Measurements from ENCODE around the gene PPP2R2D. TPM values are rescaled to one million over a fixed set of nuclear protein-coding genes. Genes with fewer than 3 reads are reported as not detected.

Gene PPP2R2D
- total RNA-seq = 10 to 100 TPM; 35.5 to 37.5 TPM
- polyA plus RNA-seq (2013, experiment 1 of 2) = 36.0 TPM
- 35.4 TPM for polyA plus RNA-seq (2013, experiment 2 of 2)
- long read RNA-seq, experiment 1, full-length matches to known transcripts = 5 of 27 reads
- long read RNA-seq, experiment 1, partial matches to known transcripts = 5 of 27 reads
- long read RNA-seq, experiment 1, other reads (novel, unspliced or antisense) = 17 of 27 reads
- long read RNA-seq, experiment 2, full-length matches to known transcripts = 59 of 108 reads
- long read RNA-seq, experiment 2, partial matches to known transcripts = 4 of 108 reads
- long read RNA-seq, experiment 2, other reads (novel, unspliced or antisense) = 45 of 108 reads
- long read RNA-seq, experiment 3, full-length matches to known transcripts = 2 of 15 reads
- long read RNA-seq, experiment 3, partial matches to known transcripts = 5 of 15 reads
- long read RNA-seq, experiment 3, other reads (novel, unspliced or antisense) = 8 of 15 reads
- long read RNA-seq, experiment 4, partial matches to known transcripts = 5 of 6 reads
- long read RNA-seq, experiment 4, other reads (novel, unspliced or antisense) = 1 of 6 reads

DNA sequence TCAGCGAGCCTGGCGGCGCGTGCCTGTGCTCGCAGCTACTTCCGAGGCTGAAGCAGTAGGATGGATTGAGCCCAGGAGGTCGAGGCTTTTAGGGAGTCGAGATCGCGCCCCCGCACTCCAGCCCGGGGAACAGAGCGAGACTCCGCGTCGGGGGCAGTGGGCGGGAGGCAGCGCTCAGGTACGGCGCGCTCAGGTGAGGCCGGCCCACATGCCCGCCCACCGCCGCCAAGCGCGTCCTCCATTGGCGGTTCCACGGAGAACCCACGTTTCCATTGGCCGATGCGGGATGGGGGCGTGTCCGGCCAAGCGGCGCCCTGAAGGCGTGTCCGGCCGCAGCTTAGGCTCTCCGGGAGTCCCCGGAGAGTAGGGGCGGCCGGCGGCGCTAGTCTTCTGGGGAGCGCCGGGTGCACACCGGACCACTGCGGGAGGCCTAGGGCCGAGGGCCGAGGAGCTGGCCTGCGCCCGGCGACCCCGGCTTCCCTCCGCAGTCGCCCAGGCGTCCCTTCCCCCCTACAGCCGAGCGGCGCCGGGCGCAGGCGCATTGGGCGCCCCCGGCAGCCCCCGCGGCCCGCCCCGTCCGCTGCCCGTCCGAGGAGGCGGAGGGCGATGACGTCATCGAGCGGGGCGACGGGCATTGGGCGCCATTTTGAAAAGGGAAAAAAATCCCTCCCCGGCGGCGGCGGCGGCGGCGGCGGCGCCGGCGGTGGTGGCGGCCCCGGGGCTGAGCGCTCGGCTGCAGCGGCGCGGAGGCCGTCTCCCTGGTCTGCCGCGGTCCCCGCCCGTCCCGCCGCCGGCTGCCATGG lies at the start of gene PPP2R2D:
Gene PPP2R2D (plus strand): TSS at position 659 of the 803 bp plus-strand sequence. CDS start 141 bp downstream, at position 800.
- TF ChIP-seq, protein P1, sequence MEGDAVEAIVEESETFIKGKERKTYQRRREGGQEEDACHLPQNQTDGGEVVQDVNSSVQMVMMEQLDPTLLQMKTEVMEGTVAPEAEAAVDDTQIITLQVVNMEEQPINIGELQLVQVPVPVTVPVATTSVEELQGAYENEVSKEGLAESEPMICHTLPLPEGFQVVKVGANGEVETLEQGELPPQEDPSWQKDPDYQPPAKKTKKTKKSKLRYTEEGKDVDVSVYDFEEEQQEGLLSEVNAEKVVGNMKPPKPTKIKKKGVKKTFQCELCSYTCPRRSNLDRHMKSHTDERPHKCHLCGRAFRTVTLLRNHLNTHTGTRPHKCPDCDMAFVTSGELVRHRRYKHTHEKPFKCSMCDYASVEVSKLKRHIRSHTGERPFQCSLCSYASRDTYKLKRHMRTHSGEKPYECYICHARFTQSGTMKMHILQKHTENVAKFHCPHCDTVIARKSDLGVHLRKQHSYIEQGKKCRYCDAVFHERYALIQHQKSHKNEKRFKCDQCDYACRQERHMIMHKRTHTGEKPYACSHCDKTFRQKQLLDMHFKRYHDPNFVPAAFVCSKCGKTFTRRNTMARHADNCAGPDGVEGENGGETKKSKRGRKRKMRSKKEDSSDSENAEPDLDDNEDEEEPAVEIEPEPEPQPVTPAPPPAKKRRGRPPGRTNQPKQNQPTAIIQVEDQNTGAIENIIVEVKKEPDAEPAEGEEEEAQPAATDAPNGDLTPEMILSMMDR (conservative IDR thresholded peaks at IDR 0.05) = no peak
- H3K27ac Mint-ChIP-seq = peak within 1 kb of the TSS; percentile 96
- Histone ChIP-seq H3K9me3 (ENCODE audit: control insufficient read depth, low read length) (no peaks in the 10 kb centered on the region), H3K27ac (ENCODE audit: low read depth, low read length) (peak within 1 kb of the TSS; percentile 76), H3K36me3 (ENCODE audit: control insufficient read depth, insufficient read depth, low read length) (peaks cover 6% of the 10 kb centered on the region), H3K4me3 (ENCODE audit: low read length) (peak within 1 kb of the TSS; percentile 98), H3K27me3 (ENCODE audit: control insufficient read depth, insufficient read depth, low read length, poor library complexity, severe bottlenecking) (peaks cover 18% of the 10 kb centered on the region), H3K4me1 (ENCODE audit: control insufficient read depth, insufficient read depth, low read length) (no peaks in the 10 kb centered on the region), H3K9ac (ENCODE audit: extremely low read depth, low read length, poor library complexity, severe bottlenecking) (peak within 1 kb of the TSS; percentile 76)
- peak; percentile 98 for DNase-seq
- H3K4me1 Mint-ChIP-seq = peaks cover 18% of the 10 kb centered on the region
- WGBS, 2 experiments (ENCODE audit: insufficient coverage in 1 of 2, insufficient read length in 1 of 2) = 0% methylated on average over 10 to 107 of the region's 107 CpGs
- H3K4me3 Mint-ChIP-seq = peak within 1 kb of the TSS; percentile 82
- no peaks in the 10 kb centered on the region for H3K9me3 Mint-ChIP-seq
- peaks cover 4% of the 10 kb centered on the region for H3K36me3 Mint-ChIP-seq (ENCODE audit: low read depth)
- H3K27me3 Mint-ChIP-seq (ENCODE audit: insufficient read depth) = peaks cover 15% of the 10 kb centered on the region

DNA sequence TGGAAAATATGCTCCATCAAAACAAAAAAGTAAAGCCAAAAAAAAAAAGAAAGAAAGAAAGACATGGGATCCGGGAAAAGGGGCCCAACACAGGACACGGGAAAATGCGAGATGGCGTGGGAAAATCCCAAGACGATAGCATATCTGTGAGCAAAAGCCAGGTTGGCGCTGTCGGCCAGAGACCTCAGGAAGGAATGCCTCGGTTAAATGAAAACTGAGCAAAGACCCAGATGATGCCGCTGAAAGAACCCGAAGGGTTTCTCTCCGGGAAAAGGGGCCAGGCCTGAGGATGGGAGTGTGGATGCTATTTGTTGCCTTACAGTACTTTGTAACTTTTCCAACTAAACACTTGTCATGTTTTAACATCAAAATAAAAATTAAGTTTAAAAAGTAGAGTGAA lies 49.5 kb upstream of the PPP2R2D start:
- 94% methylated on average over 6 to 11 of the region's 11 CpGs for WGBS, 2 experiments (ENCODE audit: insufficient coverage in 1 of 2, insufficient read length in 1 of 2)
- H3K27me3 Mint-ChIP-seq (ENCODE audit: insufficient read depth) = no peaks in the 10 kb centered on the region
- H3K4me3 Mint-ChIP-seq = no peak overlapping the region
- H3K4me1 Mint-ChIP-seq = no peaks in the 10 kb centered on the region
- Histone ChIP-seq H3K4me3 (ENCODE audit: low read length) (no peak overlapping the region), H3K9ac (ENCODE audit: extremely low read depth, low read length, poor library complexity, severe bottlenecking) (no peak overlapping the region), H3K27ac (ENCODE audit: low read depth, low read length) (no peak overlapping the region), H3K36me3 (ENCODE audit: control insufficient read depth, insufficient read depth, low read length) (no peaks in the 10 kb centered on the region), H3K4me1 (ENCODE audit: control insufficient read depth, insufficient read depth, low read length) (no peaks in the 10 kb centered on the region), H3K9me3 (ENCODE audit: control insufficient read depth, low read length) (no peaks in the 10 kb centered on the region), H3K27me3 (ENCODE audit: control insufficient read depth, insufficient read depth, low read length, poor library complexity, severe bottlenecking) (no peaks in the 10 kb centered on the region)
- H3K9me3 Mint-ChIP-seq = no peaks in the 10 kb centered on the region
- H3K27ac Mint-ChIP-seq = no peak overlapping the region
- TF ChIP-seq, protein P1 (conservative IDR thresholded peaks at IDR 0.05) = no peak
- no peaks in the 10 kb centered on the region for H3K36me3 Mint-ChIP-seq (ENCODE audit: low read depth)
- DNase-seq = no peak

DNA sequence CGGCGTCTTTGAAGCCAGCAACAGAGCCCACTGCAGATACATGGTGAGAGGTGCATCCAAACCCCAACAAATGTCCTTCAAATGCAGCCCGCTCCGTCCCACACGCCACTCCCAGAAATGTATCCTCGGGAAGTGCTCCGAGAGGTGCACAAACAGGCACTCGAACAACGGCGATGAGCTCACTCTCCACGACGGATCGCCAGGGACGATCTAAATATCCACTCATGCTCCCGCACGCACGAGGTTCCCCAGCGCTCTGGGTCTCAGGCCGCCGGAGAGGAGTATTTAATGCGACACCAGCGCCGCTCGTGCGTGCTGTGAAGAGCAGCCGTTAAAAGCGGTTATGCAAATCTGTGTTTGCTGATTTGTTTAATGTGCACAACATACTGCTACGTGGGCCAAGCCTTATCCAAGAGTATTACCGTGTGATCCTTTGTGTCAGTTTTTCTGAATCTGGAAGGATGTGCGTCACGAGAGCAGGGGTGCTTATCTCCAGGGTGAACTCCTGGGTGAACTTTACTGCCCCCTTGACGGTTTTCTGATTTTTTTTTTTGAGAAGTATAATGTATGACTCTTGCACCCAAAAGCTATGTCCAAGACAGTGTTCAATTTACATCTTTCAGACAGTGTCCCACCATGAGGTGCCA lies 48.5 kb upstream of the PPP2R2D start:
- Histone ChIP-seq H3K9me3 (ENCODE audit: control insufficient read depth, low read length) (no peaks in the 10 kb centered on the region), H3K4me3 (ENCODE audit: low read length) (no peak overlapping the region), H3K36me3 (ENCODE audit: control insufficient read depth, insufficient read depth, low read length) (no peaks in the 10 kb centered on the region), H3K4me1 (ENCODE audit: control insufficient read depth, insufficient read depth, low read length) (no peaks in the 10 kb centered on the region), H3K9ac (ENCODE audit: extremely low read depth, low read length, poor library complexity, severe bottlenecking) (no peak overlapping the region), H3K27me3 (ENCODE audit: control insufficient read depth, insufficient read depth, low read length, poor library complexity, severe bottlenecking) (no peaks in the 10 kb centered on the region), H3K27ac (ENCODE audit: low read depth, low read length) (no peak overlapping the region)
- no peak overlapping the region for H3K27ac Mint-ChIP-seq
- no peaks in the 10 kb centered on the region for H3K36me3 Mint-ChIP-seq (ENCODE audit: low read depth)
- DNase-seq = peak; percentile 32
- H3K9me3 Mint-ChIP-seq = no peaks in the 10 kb centered on the region
- TF ChIP-seq, protein P1 (conservative IDR thresholded peaks at IDR 0.05) = no peak
- H3K4me1 Mint-ChIP-seq = no peaks in the 10 kb centered on the region
- 90 to 96% methylated on average over 28 to 31 of the region's 32 CpGs for WGBS, 2 experiments (ENCODE audit: insufficient coverage in 1 of 2, insufficient read length in 1 of 2)
- H3K4me3 Mint-ChIP-seq = no peak overlapping the region
- no peaks in the 10 kb centered on the region for H3K27me3 Mint-ChIP-seq (ENCODE audit: insufficient read depth)

Measured in endodermal cell (in vitro differentiated cells).